IPS-18c (cell line): Measurements from ENCODE around the gene FBXL17.

ENCODE experiments used
- H3K4me3 ChIP-seq: 2 replicates; pipeline ENCODE4 v1.7.0; 2013; ENCODE audit warnings: low read depth, mild to moderate bottlenecking, low read length, moderate library complexity; ENCODE audit not compliant: insufficient read depth
- H3K9me3 ChIP-seq: one replicate; pipeline ENCODE4 v1.6.1; 2013; ENCODE audit warnings: mild to moderate bottlenecking, low read length, moderate library complexity; ENCODE audit not compliant: control insufficient read depth, insufficient read depth

Gene FBXL17

DNA sequence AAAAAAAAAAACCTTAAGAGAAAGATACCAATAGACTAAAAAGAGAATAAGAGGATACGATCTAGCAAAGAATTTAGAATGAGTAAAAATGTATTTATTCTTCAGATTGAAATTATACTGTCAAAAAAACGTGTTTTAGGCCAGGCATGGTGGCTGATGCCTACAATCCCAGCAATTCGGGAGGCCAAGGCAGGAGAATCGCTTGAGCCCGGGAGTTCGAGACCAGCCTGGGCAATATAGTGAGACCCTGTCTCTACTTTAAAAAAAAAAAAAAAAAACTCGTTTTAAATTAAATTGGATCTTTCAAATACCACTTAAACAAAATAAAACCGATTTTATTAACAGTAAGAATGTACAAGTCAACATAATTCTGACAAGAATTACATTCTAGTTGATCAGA lies 41.8 kb downstream of the FBXL17 start:
- Histone ChIP-seq H3K9me3 (no peaks in the 10 kb centered on the region), H3K4me3 (no peak overlapping the region)

DNA sequence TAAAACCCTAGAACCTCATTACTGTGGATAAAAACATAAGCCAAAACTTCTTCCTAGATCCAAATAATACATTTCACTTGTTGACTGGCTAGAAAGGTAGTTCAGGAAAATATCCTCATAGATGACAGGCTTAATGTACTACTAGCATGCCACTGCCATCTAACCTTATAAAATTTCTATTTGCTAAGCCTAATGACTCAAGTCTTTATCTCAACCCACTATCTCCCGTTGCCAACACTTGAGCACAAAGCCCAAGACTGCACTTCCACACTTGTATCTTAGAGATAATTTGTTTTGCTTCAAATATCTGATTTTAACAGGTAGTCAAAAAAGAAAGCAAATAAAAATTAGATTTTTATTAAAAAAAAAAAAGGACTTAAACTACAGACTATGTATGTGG lies 42.7 kb downstream of the FBXL17 start:
- H3K9me3 ChIP-seq = no peaks in the 10 kb centered on the region
- H3K4me3 ChIP-seq = no peak overlapping the region

- Histone ChIP-seq H3K4me3 (no peak overlapping the region), H3K9me3 (no peaks in the 10 kb centered on the region)
Observed at GRCh38 chr5:108334225-108334624, 47.7 kb downstream of the FBXL17 start.

GRCh38 chr5:108326982-108327381 lies 54.9 kb downstream of the FBXL17 start:
- no peaks in the 10 kb centered on the region for H3K9me3 ChIP-seq
- no peak overlapping the region for H3K4me3 ChIP-seq

- no peak overlapping the region for H3K4me3 ChIP-seq
- no peaks in the 10 kb centered on the region for H3K9me3 ChIP-seq
Observed at GRCh38 chr5:108324886-108325285, 57.0 kb downstream of the FBXL17 start.

- Histone ChIP-seq H3K4me3 (no peak overlapping the region), H3K9me3 (no peaks in the 10 kb centered on the region)
Observed at GRCh38 chr5:108321341-108321740, 60.6 kb downstream of the FBXL17 start.

DNA sequence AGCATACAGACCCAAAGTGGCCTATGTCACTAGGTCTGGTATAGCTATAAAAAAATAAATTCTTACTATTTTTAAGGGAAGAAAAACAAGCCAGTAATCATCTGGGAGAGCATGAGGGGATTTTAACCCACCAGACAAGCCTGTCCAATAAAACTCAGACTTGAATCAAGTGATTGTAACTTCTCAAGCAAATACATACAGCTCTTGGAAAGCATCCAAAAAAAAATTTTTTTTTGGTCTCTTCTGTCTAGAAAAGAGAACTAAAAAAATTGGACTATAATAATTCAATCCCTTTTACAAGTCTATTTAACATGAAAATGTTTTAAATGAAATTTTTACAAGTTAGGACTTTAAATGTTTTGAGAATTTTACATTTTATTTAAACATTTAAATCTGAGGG lies 61.7 kb downstream of the FBXL17 start:
- Histone ChIP-seq H3K9me3 (no peaks in the 10 kb centered on the region), H3K4me3 (no peak overlapping the region)

GRCh38 chr5:108315829-108316228 lies 66.1 kb downstream of the FBXL17 start:
- no peaks in the 10 kb centered on the region for H3K9me3 ChIP-seq
- no peak overlapping the region for H3K4me3 ChIP-seq

GRCh38 chr5:108312258-108312657 lies 69.6 kb downstream of the FBXL17 start:
- no peaks in the 10 kb centered on the region for H3K9me3 ChIP-seq
- H3K4me3 ChIP-seq = no peak overlapping the region

DNA sequence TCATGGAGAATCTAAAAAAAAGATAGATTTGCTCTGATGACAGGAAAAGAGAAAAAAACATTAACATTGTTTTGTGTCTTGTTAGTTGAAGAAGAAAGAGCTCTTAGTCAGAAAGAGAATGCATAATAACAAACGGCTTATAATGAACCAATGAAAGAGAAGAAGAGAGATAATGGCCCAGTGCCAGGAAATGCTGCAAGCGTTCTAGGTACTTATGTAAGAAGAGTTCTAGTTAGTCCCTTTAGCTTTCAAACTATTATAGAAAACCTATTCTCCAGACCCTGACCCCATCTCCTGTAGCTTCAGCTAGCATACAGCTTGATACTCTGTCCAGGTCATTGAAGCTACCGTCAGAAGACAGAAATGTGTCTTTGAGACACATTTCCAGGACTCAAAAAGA lies 70.2 kb downstream of the FBXL17 start:
- H3K4me3 ChIP-seq = no peak overlapping the region
- H3K9me3 ChIP-seq = no peaks in the 10 kb centered on the region

DNA sequence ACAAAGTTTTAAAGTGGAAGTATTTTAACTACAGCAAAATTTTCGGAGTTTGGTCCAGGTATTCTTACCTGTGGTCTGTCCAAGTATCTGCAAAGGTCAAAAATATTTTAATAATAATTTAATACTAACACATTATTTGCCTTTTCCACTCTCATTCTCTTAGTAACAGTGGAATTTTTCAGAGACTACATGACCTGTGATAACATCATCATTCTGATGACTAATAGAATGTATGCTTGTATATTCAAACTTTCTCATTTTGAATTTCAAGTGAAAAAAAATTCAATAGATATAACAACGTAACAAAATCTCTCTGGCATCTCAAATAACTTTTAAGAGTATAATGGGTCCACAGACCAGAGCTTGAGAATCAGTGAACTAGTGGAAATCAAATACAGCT lies 78.3 kb downstream of the FBXL17 start:
- Histone ChIP-seq H3K9me3 (no peaks in the 10 kb centered on the region), H3K4me3 (no peak overlapping the region)

DNA sequence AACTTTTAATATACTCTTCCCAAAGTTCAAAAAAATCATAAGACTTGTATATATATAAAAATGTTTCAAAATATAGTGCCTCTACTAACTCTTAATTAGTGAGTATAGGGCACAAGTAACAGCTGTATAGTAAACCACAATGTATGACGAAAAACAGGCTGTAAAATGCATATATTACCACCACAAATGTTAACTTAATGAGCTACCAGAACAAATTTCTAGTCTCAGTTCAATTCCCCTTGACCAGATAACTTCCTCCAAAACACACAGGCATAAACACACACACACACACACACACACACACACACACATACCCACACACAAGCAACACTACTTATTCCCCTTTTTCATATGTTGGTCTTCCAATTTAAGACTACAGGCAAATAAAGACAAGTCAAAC lies 78.8 kb downstream of the FBXL17 start:
- Histone ChIP-seq H3K4me3 (no peak overlapping the region), H3K9me3 (no peaks in the 10 kb centered on the region)

DNA sequence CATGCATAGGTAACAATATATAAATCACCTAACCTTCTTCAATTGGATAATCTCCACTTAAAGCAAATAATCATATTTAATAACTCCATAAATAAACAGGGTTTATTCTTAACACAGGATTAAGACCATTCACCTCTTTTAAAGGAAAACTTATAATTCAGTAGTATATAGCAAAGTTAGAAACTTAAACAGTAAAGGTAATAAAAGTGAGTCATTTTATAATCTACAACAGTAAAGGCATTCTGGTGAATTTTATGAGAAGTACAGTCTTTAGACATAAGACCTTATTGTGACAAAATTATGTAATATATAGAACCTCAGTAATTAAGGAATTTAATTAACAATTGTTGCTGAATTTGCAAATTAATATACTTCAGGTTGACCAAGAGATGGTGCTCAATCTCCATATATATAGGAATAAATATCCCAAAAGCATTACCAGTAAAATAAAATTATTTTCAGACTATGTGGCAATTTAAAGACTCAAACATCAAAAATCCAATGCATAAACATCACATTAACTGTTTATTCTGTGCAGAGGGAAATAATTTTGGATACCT lies 84.8 kb downstream of the FBXL17 start:
- Histone ChIP-seq H3K4me3 (no peak overlapping the region), H3K9me3 (no peaks in the 10 kb centered on the region)

DNA sequence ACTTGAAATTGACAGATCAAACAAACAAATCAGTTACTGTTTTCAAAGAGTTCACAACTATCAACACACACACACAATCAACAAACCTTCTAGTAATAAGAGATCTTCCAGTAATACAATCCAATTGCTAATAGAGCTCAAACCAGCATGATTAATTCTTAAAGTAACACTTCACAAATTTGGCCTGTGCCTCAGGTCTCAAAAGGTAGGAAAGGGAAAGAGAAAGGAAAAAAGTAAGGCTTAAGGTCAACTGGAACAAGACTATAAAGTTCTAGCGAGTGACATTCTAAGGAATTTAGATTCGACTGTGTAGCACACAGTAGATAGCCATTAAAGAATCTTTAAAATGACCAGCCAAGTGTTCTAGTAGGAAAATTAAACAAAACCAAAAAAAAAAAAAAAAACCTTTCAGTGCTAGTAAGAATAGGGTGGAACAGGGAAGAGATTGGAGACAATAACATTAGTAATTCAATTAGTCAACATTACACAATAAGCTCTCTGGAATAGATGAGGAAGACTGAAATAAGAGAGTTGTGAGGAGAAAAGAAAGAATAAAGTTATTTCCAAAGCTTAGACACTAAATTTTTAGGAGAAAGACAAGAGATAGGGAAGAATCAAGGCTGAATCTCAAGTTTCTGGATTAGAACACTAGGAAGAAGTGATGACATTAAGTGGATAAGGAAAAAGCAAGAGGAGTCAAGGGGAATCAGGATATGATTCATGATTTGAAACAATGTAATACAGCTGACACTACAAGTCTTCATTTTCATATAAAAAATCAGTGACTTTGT lies 86.1 kb downstream of the FBXL17 start:
- Histone ChIP-seq H3K9me3 (no peaks in the 10 kb centered on the region), H3K4me3 (no peak overlapping the region)

DNA sequence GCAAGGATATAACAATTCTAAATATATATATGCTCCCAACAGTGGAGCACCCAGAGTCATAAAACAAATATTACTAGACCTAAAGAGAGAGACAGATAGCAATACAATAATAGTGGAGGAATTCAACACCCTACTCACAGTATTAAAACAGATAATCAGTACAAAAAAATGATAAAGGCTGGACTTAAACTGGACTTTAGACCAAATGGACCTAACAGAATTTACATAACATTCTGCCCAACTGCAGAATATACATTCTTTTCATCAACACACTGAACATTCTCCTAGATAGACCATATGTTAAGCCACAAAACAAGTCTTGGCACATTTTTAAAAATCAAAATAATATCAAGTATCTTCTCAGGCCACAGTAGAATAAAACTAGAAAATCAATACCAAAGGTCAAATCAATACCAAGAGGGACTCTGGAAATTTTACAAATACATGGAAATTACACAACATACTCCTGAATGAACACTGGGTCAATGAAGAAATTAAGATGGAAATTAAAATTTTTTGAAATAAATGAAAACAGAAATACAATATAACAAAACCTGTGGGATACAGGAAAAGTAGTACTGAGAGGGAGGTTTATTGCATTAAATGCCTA lies 100.8 kb downstream of the FBXL17 start:
- H3K4me3 ChIP-seq = no peak overlapping the region
- no peaks in the 10 kb centered on the region for H3K9me3 ChIP-seq

DNA sequence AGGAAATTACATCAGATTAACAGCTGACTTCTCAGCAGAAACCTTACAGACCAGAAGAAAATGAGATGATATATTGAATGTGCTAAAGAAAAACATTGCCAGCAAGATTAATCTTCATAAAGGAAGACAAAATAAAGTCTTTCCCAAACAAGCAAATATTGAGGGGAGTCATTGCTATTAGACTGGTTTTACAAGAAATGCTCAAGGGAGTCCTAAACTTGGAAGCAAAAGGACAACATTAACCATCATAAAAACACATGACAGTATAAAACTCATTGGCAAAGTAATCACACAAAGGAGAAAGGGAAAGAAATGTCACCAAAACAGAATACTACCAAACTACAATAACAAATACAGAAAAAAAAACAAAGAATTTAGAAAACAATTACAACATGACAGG lies 101.7 kb downstream of the FBXL17 start:
- H3K4me3 ChIP-seq = no peak overlapping the region
- H3K9me3 ChIP-seq = no peaks in the 10 kb centered on the region

GRCh38 chr5:108278285-108279240 lies 103.3 kb downstream of the FBXL17 start:
- no peaks in the 10 kb centered on the region for H3K9me3 ChIP-seq
- H3K4me3 ChIP-seq = no peak overlapping the region
